ENCODE results near the gene ESPNL.
"Not testable (repeated sequence)": the region's sequence is repeated elsewhere in the genome, so short reads cannot be mapped to it uniquely, and the experiment has no call there.

Gene ESPNL

GRCh38 chr2:238100049-238100820 lies at the start of gene ESPNL:
Gene ESPNL (plus strand): TSS chr2:238100340. CDS start chr2:238100420, 80 bp downstream.
- DNase-seq (ENCODE audit: low spot score) = no peak

- DNase-seq (ENCODE audit: low spot score) = no peak
Observed at GRCh38 chr2:238053191-238053776, 46.9 kb upstream of the ESPNL start.

GRCh38 chr2:238055841-238056240 lies 44.3 kb upstream of the ESPNL start:
- DNase-seq (ENCODE audit: low spot score) = no peak

- not testable (repeated sequence) for DNase-seq (ENCODE audit: low spot score)
Observed at GRCh38 chr2:238057696-238058575, 42.2 kb upstream of the ESPNL start.

GRCh38 chr2:238059505-238059904 lies 40.6 kb upstream of the ESPNL start:
- no peak for DNase-seq (ENCODE audit: low spot score)

GRCh38 chr2:238060096-238060541 lies 40.0 kb upstream of the ESPNL start:
- DNase-seq (ENCODE audit: low spot score) = no peak

- DNase-seq (ENCODE audit: low spot score) = peak; percentile 94
Observed at GRCh38 chr2:238060542-238061314, 39.4 kb upstream of the ESPNL start, which contains the start of gene SCLY. Gene SCLY (plus strand): TSS chr2:238061001. CDS start chr2:238061055, 54 bp downstream.

- peak; percentile 23 for DNase-seq (ENCODE audit: low spot score)
Observed at GRCh38 chr2:238061315-238062202, 38.6 kb upstream of the ESPNL start.

GRCh38 chr2:238063414-238064189 lies 36.5 kb upstream of the ESPNL start:
- DNase-seq (ENCODE audit: low spot score) = no peak

GRCh38 chr2:238064376-238064775 lies 35.8 kb upstream of the ESPNL start:
- no peak for DNase-seq (ENCODE audit: low spot score)

- DNase-seq (ENCODE audit: low spot score) = no peak
Observed at GRCh38 chr2:238065071-238065846, 34.9 kb upstream of the ESPNL start.

- DNase-seq (ENCODE audit: low spot score) = no peak
Observed at GRCh38 chr2:238066218-238066617, 33.9 kb upstream of the ESPNL start.

- not testable (repeated sequence) for DNase-seq (ENCODE audit: low spot score)
Observed at GRCh38 chr2:238066718-238067117, 33.4 kb upstream of the ESPNL start.

GRCh38 chr2:238067939-238068338 lies 32.2 kb upstream of the ESPNL start:
- no peak for DNase-seq (ENCODE audit: low spot score)

- DNase-seq (ENCODE audit: low spot score) = no peak
Observed at GRCh38 chr2:238069021-238069709, 31.0 kb upstream of the ESPNL start.

GRCh38 chr2:238069877-238070276 lies 30.3 kb upstream of the ESPNL start:
- DNase-seq (ENCODE audit: low spot score) = no peak

GRCh38 chr2:238075397-238075796 lies 24.7 kb upstream of the ESPNL start:
- no peak for DNase-seq (ENCODE audit: low spot score)

GRCh38 chr2:238077292-238077691 lies 22.8 kb upstream of the ESPNL start:
- no peak for DNase-seq (ENCODE audit: low spot score)
